ENCODE measurements around the gene MADCAM1. TPM values are rescaled to one million over a fixed set of nuclear protein-coding genes. Genes with fewer than 3 reads are reported as not detected.
A peak's percentile ranks its signal among the peaks of the same experiment; 100 is the strongest.

The MADCAM1 gene
- total and polyA plus RNA-seq, 2 donors from 2014 or later = 0.50 to 0.77 TPM

GRCh38 chr19:460877-461720 is 35.2 kb upstream of the MADCAM1 start, which contains the start of gene SHC2:
TSS of gene SHC2 (minus strand) at chr19:461033. CDS start at chr19:460996, 37 bp downstream.
- TF ChIP-seq CTCF (IDR thresholded peaks at IDR 0.05; ENCODE audit: borderline replicate concordance, extremely low read depth, insufficient read depth) = no peak
- FAIRE-seq (no peak), DNase-seq (peak; percentile 57 to 81 (median 74))
- Histone ChIP-seq H3K9ac (ENCODE audit: low read length in 3 of 3) (peak within 1 kb of the TSS in 2 of 3 donors; percentile 6 to 67), H3K27ac (ENCODE audit: low read depth in 2 of 2, low read length in 2 of 2) (no peak within 1 kb of the TSS), H3K36me3 (ENCODE audit: control insufficient read depth in 2 of 3, insufficient read depth in 3 of 3, low read length in 3 of 3) (no peaks in the 10 kb centered on the region), H3K4me3 (ENCODE audit: low read length in 3 of 3) (peak within 1 kb of the TSS; percentile 42 to 66 (median 52)), H3K4me1 (ENCODE audit: control insufficient read depth in 2 of 3, insufficient read depth in 2 of 3, low read depth in 1 of 3, low read length in 3 of 3) (peaks cover 0 to 2% (median 0%) of the 10 kb centered on the region in 3 donors), H3K9me3 (ENCODE audit: control insufficient read depth in 2 of 3, insufficient read depth in 1 of 3, low read length in 3 of 3) (no peaks in the 10 kb centered on the region), H3K27me3 (ENCODE audit: control insufficient read depth, insufficient read depth, low read length) (no peaks in the 10 kb centered on the region)
- intact Hi-C loops (cut with DNase I) = no loop called here

GRCh38 chr19:461721-462551 is 34.4 kb upstream of the MADCAM1 start:
- Histone ChIP-seq H3K27ac (ENCODE audit: low read depth in 2 of 2, low read length in 2 of 2) (no peak overlapping the region), H3K4me3 (ENCODE audit: low read length in 3 of 3) (no peak overlapping the region), H3K9me3 (ENCODE audit: control insufficient read depth in 2 of 3, insufficient read depth in 1 of 3, low read length in 3 of 3) (no peaks in the 10 kb centered on the region), H3K36me3 (ENCODE audit: control insufficient read depth in 2 of 3, insufficient read depth in 3 of 3, low read length in 3 of 3) (no peaks in the 10 kb centered on the region), H3K9ac (ENCODE audit: low read length in 3 of 3) (no peak overlapping the region), H3K27me3 (ENCODE audit: control insufficient read depth, insufficient read depth, low read length) (no peaks in the 10 kb centered on the region), H3K4me1 (ENCODE audit: control insufficient read depth in 2 of 3, insufficient read depth in 2 of 3, low read depth in 1 of 3, low read length in 3 of 3) (peaks cover 0 to 2% (median 0%) of the 10 kb centered on the region in 3 donors)
- intact Hi-C loops (cut with DNase I) = no loop called here
- no peak for TF ChIP-seq CTCF (IDR thresholded peaks at IDR 0.05; ENCODE audit: borderline replicate concordance, extremely low read depth, insufficient read depth)
- DNase-seq (peak in 1 of 5 donors; percentile 86), FAIRE-seq (no peak)

GRCh38 chr19:463483-464207 is 32.6 kb upstream of the MADCAM1 start:
- intact Hi-C loops (cut with DNase I) = no loop called here
- TF ChIP-seq CTCF (IDR thresholded peaks at IDR 0.05; ENCODE audit: borderline replicate concordance, extremely low read depth, insufficient read depth) = no peak
- FAIRE-seq = no peak

More at GRCh38 chr19:463483-464207, 32.6 kb upstream of the MADCAM1 start:
- H3K36me3 ChIP-seq (ENCODE audit: control insufficient read depth in 2 of 3, insufficient read depth in 3 of 3, low read length in 3 of 3) = no peaks in the 10 kb centered on the region
- H3K27ac ChIP-seq (ENCODE audit: low read depth in 2 of 2, low read length in 2 of 2) = no peak overlapping the region
- H3K4me3 ChIP-seq (ENCODE audit: low read length in 3 of 3) = no peak overlapping the region
- H3K4me1 ChIP-seq (ENCODE audit: control insufficient read depth in 2 of 3, insufficient read depth in 2 of 3, low read depth in 1 of 3, low read length in 3 of 3) = peaks cover 0 to 2% (median 0%) of the 10 kb centered on the region in 3 donors
- no peak overlapping the region for H3K9ac ChIP-seq (ENCODE audit: low read length in 3 of 3)
- H3K27me3 ChIP-seq (ENCODE audit: control insufficient read depth, insufficient read depth, low read length) = no peaks in the 10 kb centered on the region
- no peak for DNase-seq
- H3K9me3 ChIP-seq (ENCODE audit: control insufficient read depth in 2 of 3, insufficient read depth in 1 of 3, low read length in 3 of 3) = no peaks in the 10 kb centered on the region

All from kidney (tissue), 14 donors.